Large intestine (tissue), 3 donors: ENCODE data around the gene EGFR. TPM values are rescaled to one million over a fixed set of nuclear protein-coding genes. Genes with fewer than 3 reads are reported as not detected.

Experiments used
- DNase-seq, 2 donors: peaks; one replicate each; pipeline versions ENCODE4 v3.0.0 to v3.0.0-alpha.2; 2013
- H3K27ac ChIP-seq: one replicate; pipeline ENCODE4 v1.5.1; 2013; ENCODE audit warnings: low read length
- H3K27me3 ChIP-seq: 2 replicates; pipeline ENCODE4 v1.6.1; 2013; ENCODE audit warnings: low read length; ENCODE audit not compliant: control insufficient read depth, insufficient read depth
- H3K36me3 ChIP-seq: 2 replicates; pipeline ENCODE4 v1.6.1; 2013; ENCODE audit warnings: low read length; ENCODE audit not compliant: control insufficient read depth, insufficient read depth
- H3K4me1 ChIP-seq: one replicate; pipeline ENCODE4 v1.6.1; 2013; ENCODE audit warnings: low read length; ENCODE audit not compliant: control insufficient read depth, insufficient read depth
- H3K4me3 ChIP-seq: one replicate; pipeline ENCODE4 v1.5.1; 2013; ENCODE audit warnings: low read length
- H3K9me3 ChIP-seq: one replicate; pipeline ENCODE4 v1.6.1; 2013; ENCODE audit warnings: mild to moderate bottlenecking, low read depth, low read length, moderate library complexity; ENCODE audit not compliant: control insufficient read depth
- WGBS: methylation state at CpG from one replicate; pipeline ENCODE4 v1.1.5; 2013; ENCODE audit warnings: low lambda C conversion rate; ENCODE audit not compliant: insufficient coverage; 5-methylcytosine and 5-hydroxymethylcytosine counted together
- polyA plus RNA-seq: library from polyadenylated mRNA; unstranded; fragments of 120-200 nt; gene quantifications from one replicate; pipeline ENCODE4 v1.2.1, GENCODE V29; 2013

The EGFR gene
- polyA plus RNA-seq, 1 donor, result 22.9 TPM

GRCh38 chr7:55070854-55071253 is 52.0 kb downstream of the EGFR start:
- no peak for DNase-seq
- no peak overlapping the region for H3K4me3 ChIP-seq
- H3K4me1 ChIP-seq, result peaks cover 81% of the 10 kb centered on the region
- 75% methylated on average over 1 of the region's 8 CpGs for WGBS
- no peaks in the 10 kb centered on the region for H3K36me3 ChIP-seq
- no peaks in the 10 kb centered on the region for H3K27me3 ChIP-seq
- H3K27ac ChIP-seq, result peak overlapping the region; percentile 85
- H3K9me3 ChIP-seq, result no peaks in the 10 kb centered on the region

- no peaks in the 10 kb centered on the region for H3K36me3 ChIP-seq
- H3K4me1 ChIP-seq, result peaks cover 78% of the 10 kb centered on the region
- 90% methylated on average over 2 of the region's 7 CpGs for WGBS
- no peak for DNase-seq
- H3K4me3 ChIP-seq, result no peak overlapping the region
- H3K27me3 ChIP-seq, result no peaks in the 10 kb centered on the region
- H3K27ac ChIP-seq, result peak overlapping the region; percentile 85
- no peaks in the 10 kb centered on the region for H3K9me3 ChIP-seq
Observed at GRCh38 chr7:55071411-55072175, 52.8 kb downstream of the EGFR start.

- Histone ChIP-seq H3K4me1 (peaks cover 77% of the 10 kb centered on the region), H3K27ac (peak overlapping the region; percentile 85), H3K27me3 (no peaks in the 10 kb centered on the region), H3K9me3 (no peaks in the 10 kb centered on the region), H3K4me3 (no peak overlapping the region), H3K36me3 (no peaks in the 10 kb centered on the region)
- DNase-seq, result no peak
- WGBS, result no CpG with 5 or more reads among the region's 4 CpGs
Observed at GRCh38 chr7:55072251-55072650, 53.4 kb downstream of the EGFR start.

- Histone ChIP-seq H3K9me3 (no peaks in the 10 kb centered on the region), H3K36me3 (no peaks in the 10 kb centered on the region)
Observed at GRCh38 chr7:55073051-55073511, 54.3 kb downstream of the EGFR start.

GRCh38 chr7:55073976-55074528 is 55.2 kb downstream of the EGFR start:
- 33% methylated on average over 1 of the region's 13 CpGs for WGBS
- no peak overlapping the region for H3K4me3 ChIP-seq
- H3K36me3 ChIP-seq, result no peaks in the 10 kb centered on the region
- DNase-seq, result peak; percentile 91 to 96
- no peaks in the 10 kb centered on the region for H3K9me3 ChIP-seq
- H3K27me3 ChIP-seq, result no peaks in the 10 kb centered on the region
- peaks cover 79% of the 10 kb centered on the region for H3K4me1 ChIP-seq
- H3K27ac ChIP-seq, result peak overlapping the region; percentile 69

More at GRCh38 chr7:55073051-55073511, 54.3 kb downstream of the EGFR start:
- Histone ChIP-seq H3K4me3 (no peak overlapping the region), H3K27ac (peak overlapping the region; percentile 69), H3K27me3 (no peaks in the 10 kb centered on the region), H3K4me1 (peaks cover 77% of the 10 kb centered on the region)
- no CpG with 5 or more reads among the region's 4 CpGs for WGBS
- no peak for DNase-seq

GRCh38 chr7:55075464-55076021 is 56.7 kb downstream of the EGFR start:
- Histone ChIP-seq H3K4me3 (no peak overlapping the region), H3K36me3 (no peaks in the 10 kb centered on the region), H3K27ac (peak overlapping the region; percentile 69), H3K9me3 (no peaks in the 10 kb centered on the region), H3K27me3 (no peaks in the 10 kb centered on the region), H3K4me1 (peaks cover 78% of the 10 kb centered on the region)
- WGBS, result no CpG with 5 or more reads among the region's 5 CpGs
- no peak for DNase-seq

- no CpG with 5 or more reads among the region's 34 CpGs for WGBS
- Histone ChIP-seq H3K9me3 (no peaks in the 10 kb centered on the region), H3K36me3 (peaks cover 2% of the 10 kb centered on the region), H3K27me3 (no peaks in the 10 kb centered on the region), H3K27ac (peak overlapping the region; percentile 91), H3K4me3 (peak overlapping the region; percentile 11), H3K4me1 (peaks cover 71% of the 10 kb centered on the region)
- peak; percentile 90 to 95 for DNase-seq
Observed at GRCh38 chr7:55077561-55078410, 59.0 kb downstream of the EGFR start.

GRCh38 chr7:55078465-55079372 is 59.9 kb downstream of the EGFR start:
- Histone ChIP-seq H3K4me3 (no peak overlapping the region), H3K9me3 (no peaks in the 10 kb centered on the region), H3K36me3 (peaks cover 6% of the 10 kb centered on the region), H3K27me3 (no peaks in the 10 kb centered on the region), H3K27ac (peak overlapping the region; percentile 91), H3K4me1 (peaks cover 62% of the 10 kb centered on the region)
- no CpG with 5 or more reads among the region's 42 CpGs for WGBS
- DNase-seq, result peak; percentile 75 to 85

- H3K9me3 ChIP-seq, result no peaks in the 10 kb centered on the region
- no peak overlapping the region for H3K27ac ChIP-seq
- no peak overlapping the region for H3K4me3 ChIP-seq
- H3K27me3 ChIP-seq, result no peaks in the 10 kb centered on the region
- DNase-seq, result no peak
- peaks cover 49% of the 10 kb centered on the region for H3K4me1 ChIP-seq
- peaks cover 6% of the 10 kb centered on the region for H3K36me3 ChIP-seq
Observed at GRCh38 chr7:55080000-55080623, 61.3 kb downstream of the EGFR start.
